Measurements from ENCODE around the gene AUP1.
A peak's percentile ranks its signal among the peaks of the same experiment; 100 is the strongest.

The AUP1 gene

DNA sequence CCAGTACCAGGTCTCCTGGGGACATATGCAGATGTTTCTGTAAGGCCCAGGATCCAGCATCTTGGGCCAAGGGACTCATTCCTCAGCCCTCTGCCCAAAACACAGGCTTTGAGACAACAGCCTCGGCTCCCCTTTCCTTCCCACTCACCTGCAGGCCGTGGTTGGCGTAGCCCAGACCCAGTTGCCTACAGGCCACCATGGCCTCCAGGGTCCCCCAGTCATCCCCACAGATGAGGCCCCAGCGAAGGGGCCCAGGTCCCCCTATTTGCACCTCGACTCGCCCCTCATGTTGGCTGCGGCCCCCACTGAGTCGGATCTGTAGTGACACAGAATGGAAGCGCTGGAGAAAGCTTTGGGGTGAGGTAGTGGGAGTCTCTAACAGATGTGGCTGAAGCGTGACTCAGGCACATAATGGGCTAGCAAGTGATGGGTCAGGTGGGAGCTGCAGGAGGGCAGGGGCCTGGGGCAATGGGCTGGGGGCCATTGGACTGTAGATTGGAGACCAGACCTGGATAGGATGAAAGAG, 6.0 kb upstream of the AUP1 start:
- no peak for DNase-seq (ENCODE audit: low read depth)

- DNase-seq (ENCODE audit: low read depth): no peak
These were observed 4.9 kb upstream of the AUP1 start for GRCh38 chr2:74534411-74534810.

DNA sequence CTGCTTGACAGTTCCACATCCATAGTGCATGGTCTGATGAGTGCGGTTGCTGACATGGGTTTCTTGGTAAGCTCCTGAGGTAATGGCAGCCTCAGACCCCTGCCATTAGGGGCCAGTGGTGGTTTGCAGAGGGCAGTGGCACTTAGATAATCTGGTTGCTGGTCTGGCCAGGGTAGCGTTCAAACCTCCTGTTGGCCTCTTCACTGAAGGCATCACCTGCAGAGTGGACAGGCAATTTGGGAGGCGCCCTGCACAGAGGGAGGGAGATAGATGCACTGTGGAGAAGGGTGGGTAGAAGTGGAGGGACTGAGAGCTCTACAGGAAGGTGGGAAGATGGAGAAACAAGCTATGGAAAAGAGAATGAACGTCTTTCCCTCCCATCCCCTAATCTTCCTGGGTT, 4.0 kb upstream of the AUP1 start:
- DNase-seq (ENCODE audit: low read depth): no peak

- no peak for DNase-seq (ENCODE audit: low read depth)
These were observed 2.7 kb upstream of the AUP1 start for GRCh38 chr2:74532222-74532621.

DNA sequence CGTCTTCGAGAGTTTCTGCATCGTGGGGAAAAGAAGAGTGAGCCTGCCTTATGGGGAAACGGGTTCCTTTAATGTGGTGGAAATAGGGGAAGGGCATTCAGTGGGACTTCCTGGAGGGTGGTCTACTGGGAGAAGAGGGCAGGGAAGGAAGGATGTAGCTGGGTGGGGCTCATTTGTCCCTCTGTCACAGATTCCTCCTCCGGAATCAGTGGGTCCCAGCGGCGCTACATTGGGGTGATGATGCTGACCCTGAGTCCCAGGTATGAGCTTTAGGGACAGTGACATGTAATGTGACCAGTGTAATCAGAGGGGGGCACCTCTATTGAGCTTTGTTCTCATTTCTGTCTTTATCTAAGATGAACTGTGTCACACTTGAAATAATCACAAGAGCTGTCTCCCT, 2.2 kb upstream of the AUP1 start:
- no peak for DNase-seq (ENCODE audit: low read depth)

DNA sequence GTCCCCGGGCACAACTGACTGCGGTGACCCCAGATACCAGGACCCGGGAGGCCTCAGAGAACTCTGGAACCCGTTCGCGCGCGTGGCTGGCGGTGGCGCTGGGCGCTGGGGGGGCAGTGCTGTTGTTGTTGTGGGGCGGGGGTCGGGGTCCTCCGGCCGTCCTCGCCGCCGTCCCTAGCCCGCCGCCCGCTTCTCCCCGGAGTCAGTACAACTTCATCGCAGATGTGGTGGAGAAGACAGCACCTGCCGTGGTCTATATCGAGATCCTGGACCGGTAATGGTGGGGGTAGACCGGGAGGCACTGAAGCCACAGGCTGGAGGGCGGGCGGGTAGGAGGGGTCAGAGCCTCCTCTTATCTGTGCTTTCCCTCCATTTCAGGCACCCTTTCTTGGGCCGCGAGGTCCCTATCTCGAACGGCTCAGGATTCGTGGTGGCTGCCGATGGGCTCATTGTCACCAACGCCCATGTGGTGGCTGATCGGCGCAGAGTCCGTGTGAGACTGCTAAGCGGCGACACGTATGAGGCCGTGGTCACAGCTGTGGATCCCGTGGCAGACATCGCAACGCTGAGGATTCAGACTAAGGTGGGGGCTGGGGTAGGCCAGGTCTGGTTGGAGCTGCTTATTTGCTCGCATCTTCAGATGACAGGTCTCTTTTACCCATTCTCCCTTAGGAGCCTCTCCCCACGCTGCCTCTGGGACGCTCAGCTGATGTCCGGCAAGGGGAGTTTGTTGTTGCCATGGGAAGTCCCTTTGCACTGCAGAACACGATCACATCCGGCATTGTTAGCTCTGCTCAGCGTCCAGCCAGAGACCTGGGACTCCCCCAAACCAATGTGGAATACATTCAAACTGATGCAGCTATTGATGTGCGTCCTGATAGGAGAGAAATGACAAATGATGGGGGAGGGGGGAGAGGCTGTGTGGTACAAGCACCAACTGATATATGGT, 1.0 kb upstream of the AUP1 start:
- DNase-seq (ENCODE audit: low read depth): no peak

DNA sequence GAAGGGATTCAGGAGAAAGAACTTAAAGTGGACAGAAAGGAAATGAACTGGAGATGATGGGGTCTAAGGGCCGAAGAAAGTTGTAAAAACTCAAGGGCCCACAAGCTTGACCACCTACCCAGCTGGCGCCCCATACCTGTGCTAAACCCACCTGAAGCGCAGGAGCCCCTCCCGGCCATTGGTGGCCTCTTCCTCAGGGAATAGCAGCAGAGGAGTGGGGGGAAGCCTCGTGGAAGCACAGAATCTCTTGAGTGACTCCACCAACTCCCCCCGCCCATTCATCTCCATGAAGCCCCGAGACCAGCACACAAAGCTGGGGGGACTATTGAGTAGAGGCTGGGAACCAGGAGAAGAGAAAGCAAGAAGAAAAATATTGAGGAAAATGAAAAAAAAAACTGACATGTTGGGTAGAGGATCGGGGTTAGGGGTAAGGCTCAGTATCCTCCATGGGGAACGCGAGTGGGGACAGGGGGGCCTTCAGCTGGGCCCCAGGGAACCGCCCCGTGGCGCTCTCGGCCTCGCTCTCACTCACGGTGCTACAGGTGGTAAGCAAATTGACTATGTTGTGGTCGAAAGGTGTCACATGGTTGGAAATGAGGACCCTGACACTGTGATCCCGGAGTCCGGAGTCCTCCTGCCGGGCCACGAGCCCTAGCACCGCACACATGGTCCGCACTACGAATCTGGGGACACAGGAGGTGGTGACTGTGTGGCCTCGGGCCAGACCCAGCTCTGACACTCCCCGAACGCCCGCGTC, 728 bp downstream of the AUP1 start:
- DNase-seq (ENCODE audit: low read depth): no peak

DNA sequence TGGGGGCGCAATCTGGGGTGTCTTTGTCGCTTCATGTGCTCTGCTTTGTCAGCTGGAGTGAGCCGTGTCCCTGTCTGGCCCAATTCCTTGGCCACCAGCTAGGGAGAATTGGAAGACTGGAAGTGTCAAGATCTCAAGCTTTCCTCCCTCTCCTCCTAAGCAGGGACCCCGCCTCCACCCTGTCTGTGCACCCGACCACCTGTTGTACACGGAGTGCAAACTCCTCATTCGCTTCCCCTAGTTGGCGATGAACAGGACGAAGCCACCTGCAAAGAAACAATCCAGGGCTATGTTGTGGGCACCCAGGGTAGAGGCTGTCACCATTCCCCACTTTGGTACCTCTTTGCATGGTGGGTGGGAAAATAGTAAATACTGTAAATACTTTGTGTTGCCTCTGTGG, 1.8 kb downstream of the AUP1 start:
- DNase-seq (ENCODE audit: low read depth): no peak

- no peak for DNase-seq (ENCODE audit: low read depth)
These were observed 2.8 kb downstream of the AUP1 start for GRCh38 chr2:74526649-74527230.

DNA sequence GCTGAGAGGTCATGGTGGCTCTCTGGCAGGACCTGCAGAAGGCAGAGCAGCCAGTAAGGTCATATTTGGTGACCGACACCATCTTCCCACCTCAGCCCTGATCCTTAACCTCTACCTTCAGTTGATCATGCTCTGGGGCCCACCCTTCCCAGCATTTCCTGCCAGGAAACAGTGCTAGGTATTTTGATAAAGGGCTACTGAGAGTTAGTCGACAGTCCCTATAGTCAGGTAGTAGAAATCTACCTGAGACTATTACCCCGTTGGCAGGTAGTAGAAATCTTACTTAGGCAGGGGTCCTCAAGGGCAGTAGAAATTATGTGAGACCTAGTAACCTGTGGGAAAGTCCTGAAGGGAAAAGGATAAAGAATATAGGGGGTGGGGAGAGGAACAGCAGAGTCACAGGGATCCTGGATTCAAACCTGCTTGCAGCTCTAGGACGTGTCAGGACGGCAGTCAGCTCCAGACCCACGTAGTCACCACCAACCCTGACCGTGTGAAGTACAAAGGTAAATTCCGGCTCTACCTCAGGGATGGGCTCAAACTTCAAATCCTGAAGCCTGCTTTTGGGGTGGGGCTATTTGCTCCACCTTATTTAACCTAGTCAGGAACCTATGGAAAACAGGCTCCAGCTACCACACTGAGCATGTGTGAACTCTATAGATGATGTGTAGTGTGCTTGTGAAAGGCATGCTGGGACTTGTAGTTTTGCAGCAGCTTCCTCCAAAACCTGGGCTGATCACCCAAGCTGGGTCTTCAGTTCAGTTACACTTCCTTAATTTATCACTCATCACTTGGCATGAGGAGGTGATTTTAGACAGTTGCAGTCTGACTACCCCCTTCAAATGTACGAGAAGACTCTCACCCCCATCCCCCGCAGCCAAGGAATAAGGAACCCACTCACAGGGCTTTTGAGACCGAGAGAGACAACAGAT, 3.5 kb downstream of the AUP1 start, which contains the start of gene DQX1:
Gene DQX1, minus strand, starts transcription at position 515 of the 932 bp plus-strand sequence. Its CDS starts 502 bp downstream, at position 13.
- no peak for DNase-seq (ENCODE audit: low read depth)

DNA sequence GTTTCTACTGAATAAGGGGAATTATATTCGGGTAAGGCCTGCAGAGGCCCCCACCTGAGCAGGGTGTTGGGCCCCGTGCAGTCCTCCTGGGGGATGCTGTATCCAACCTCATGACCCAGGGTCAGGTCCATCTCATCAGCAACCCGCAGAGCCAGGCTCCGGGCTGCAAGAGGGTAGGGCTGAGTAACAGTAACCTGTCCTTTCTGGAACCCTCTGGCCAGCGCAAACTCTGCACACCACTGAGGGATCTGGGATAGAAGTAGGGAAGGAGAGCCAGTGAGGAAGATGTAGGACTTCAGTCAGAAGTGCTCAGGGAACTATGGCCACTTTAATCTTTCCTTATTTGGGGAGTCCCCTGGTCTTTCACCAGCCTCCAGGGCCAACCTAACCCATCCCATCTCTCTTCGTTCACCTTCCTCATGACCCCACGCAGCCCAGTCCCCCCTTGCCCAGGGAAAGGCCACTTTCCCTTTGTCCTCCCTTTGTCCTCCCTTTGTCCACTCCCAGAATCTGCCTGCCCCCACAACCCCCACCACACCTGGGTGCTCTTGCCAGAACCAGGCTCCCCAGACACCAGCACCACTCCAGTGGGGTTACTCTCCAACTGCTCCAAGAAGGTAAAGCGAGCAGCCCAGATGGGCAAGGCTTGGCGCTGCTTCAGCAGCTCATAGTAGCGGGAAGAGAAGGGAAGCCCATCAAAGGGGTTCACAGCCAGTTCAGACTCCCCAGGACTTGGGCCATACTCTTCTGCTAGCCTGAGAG, 4.4 kb downstream of the AUP1 start:
- DNase-seq (ENCODE audit: low read depth): no peak

GRCh38 chr2:74524005-74524404, 5.5 kb downstream of the AUP1 start:
- no peak for DNase-seq (ENCODE audit: low read depth)

DNA sequence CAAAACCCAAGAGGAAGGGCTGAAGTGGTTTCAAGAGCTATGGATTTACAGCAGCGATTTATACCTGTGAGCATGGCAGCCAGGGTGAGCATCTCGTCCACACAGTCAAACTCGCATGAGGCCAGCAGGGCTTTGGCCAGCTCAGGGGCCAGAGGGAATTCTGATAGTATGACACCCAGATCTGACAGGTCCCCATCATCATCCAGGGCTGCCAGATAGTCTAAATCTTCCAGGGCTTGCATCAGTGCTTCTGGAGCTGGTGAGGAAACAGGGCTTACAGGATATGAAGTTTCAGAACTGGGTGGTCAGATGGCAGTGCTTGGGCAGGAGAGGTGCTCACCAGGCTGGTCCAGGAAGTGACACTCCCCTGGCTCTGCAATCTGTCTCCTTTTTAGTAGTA, 7.0 kb downstream of the AUP1 start:
- DNase-seq (ENCODE audit: low read depth): no peak

GRCh38 chr2:74516650-74517049, 12.9 kb downstream of the AUP1 start:
- DNase-seq (ENCODE audit: low read depth): no peak

DNA sequence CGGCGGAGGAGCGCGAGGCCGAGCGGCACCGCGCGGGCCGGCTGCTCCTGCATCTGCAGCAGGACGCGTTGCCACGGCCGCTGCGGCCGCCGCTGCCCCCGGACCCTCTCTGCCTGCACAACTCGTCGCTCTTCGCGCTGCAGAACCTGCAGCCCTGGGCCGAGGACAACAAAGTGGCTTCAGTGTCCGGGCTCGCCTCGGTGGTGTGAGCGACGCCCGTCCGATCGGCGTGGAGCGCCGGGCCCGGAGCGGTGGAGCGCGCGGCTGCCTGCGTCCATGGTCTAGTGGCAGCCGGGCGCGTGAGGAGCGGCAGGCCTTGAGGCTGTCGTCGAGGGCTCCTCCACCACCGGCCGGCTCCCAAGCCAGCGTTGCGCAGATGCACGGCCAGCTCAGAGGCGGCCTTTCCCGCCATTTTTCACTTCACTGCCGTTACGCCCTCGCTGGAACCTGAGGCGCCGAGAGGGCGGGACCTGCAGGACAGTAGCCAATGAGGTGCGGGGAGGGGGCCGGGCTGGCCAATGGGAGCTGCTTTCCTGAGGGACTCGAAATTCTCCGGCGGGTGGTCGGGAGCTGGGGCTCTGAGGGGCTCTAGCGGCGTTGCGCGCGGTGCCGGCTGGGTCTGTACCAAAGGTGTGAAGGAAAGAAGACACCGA, 13.4 kb downstream of the AUP1 start:
- DNase-seq (ENCODE audit: low read depth): peak; percentile 58

DNA sequence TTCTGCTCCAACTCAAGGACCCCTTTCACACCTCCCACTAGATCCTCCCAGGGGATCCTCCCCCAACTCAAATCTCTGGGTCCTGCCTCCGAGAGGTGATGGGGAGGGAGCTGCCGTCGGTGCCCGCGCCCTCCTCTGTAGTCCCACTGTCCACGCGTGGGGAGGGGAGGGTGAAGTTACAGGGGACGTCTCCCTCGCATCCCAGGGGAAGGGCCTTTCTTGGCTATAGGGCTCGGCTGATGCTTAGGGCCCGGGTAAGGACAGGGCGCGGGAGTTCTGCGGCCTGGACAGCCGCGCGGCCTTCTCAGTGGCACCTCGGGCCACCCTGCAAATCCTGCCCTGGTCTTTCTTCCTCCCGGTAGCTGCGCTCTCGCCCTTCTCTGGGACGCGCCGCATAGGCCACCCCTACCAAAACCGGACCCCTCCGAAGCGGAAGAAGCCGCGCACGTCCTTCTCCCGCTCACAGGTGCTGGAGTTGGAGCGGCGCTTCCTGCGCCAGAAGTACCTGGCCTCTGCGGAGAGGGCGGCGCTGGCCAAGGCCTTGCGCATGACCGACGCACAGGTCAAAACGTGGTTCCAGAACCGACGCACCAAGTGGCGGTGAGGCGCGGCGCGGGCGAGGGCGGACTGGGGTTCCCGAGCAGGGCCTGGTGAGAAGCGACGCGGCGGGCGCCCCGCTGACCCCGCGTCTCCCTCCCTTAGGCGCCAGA, 14.1 kb downstream of the AUP1 start:
- no peak for DNase-seq (ENCODE audit: low read depth)

GRCh38 chr2:74514368-74515270, 14.9 kb downstream of the AUP1 start, which contains the start of gene TLX2:
TLX2 (plus strand) TSS chr2:74514450; CDS start chr2:74514807, 357 bp downstream.
- DNase-seq (ENCODE audit: low read depth): no peak
